ENCODE results near the gene TLE1. TPM values are rescaled to one million over a fixed set of nuclear protein-coding genes. Genes with fewer than 3 reads are reported as not detected.

TLE1 gene
- total RNA-seq, 4 donors from 2014 or later: 51.5 to 77.3 (median 62.2) TPM

DNA sequence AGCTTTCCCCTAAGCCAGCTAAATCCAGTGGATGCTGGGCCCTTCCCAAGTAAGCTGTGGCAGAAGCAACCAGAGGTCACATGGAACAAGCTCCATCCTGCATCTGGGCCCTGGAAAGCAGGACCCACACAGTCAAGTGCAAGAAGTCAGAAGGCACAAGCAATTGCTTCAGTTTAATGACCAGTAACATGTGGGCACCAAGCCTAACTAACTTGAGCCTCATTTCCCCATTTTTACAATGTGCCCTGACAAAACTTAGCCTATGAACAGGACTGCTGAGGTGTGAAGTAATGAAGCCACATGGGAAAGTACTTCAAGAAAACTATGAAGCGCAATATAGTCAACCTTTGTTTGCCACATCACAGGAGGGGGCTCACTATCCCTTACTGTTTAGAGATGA, 90.5 kb downstream of the TLE1 start:
- no peaks in the 10 kb centered on the region for H3K27me3 ChIP-seq
- TF ChIP-seq EP300 (IDR thresholded peaks at IDR 0.05; ENCODE audit: low read depth): no peak
- no peak for TF ChIP-seq POLR2AphosphoS5 (IDR thresholded peaks at IDR 0.05)
- TF ChIP-seq, protein P1, sequence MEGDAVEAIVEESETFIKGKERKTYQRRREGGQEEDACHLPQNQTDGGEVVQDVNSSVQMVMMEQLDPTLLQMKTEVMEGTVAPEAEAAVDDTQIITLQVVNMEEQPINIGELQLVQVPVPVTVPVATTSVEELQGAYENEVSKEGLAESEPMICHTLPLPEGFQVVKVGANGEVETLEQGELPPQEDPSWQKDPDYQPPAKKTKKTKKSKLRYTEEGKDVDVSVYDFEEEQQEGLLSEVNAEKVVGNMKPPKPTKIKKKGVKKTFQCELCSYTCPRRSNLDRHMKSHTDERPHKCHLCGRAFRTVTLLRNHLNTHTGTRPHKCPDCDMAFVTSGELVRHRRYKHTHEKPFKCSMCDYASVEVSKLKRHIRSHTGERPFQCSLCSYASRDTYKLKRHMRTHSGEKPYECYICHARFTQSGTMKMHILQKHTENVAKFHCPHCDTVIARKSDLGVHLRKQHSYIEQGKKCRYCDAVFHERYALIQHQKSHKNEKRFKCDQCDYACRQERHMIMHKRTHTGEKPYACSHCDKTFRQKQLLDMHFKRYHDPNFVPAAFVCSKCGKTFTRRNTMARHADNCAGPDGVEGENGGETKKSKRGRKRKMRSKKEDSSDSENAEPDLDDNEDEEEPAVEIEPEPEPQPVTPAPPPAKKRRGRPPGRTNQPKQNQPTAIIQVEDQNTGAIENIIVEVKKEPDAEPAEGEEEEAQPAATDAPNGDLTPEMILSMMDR (IDR thresholded peaks at IDR 0.05): no peak
- TF ChIP-seq POLR2A (IDR thresholded peaks at IDR 0.05): no peak
- 100% methylated on average over 1 of the region's 1 CpG for WGBS, 2 donors (ENCODE audit: low coverage in 1 of 2)
- in situ Hi-C loops (cut with MboI; ENCODE audit: low pct_ligation_motif_present in 1 of 4, low pct_unique_long_range_greater_than_20kb in 1 of 4, low sequenced_read_pairs in 3 of 4) (no loop called here), intact Hi-C loops (cut with DNase I; ENCODE audit: low total_unique reads) (no loop called here)
- H3K27ac ChIP-seq: no peak overlapping the region
- no peak overlapping the region for H3K4me3 ChIP-seq
- DNase-seq: no peak
- H3K9me3 ChIP-seq: no peaks in the 10 kb centered on the region
- peaks cover 0 to 17% (median 0%) of the 10 kb centered on the region in 4 donors for H3K36me3 ChIP-seq
- peaks cover 0 to 31% (median 9%) of the 10 kb centered on the region in 4 donors for H3K4me1 ChIP-seq

DNA sequence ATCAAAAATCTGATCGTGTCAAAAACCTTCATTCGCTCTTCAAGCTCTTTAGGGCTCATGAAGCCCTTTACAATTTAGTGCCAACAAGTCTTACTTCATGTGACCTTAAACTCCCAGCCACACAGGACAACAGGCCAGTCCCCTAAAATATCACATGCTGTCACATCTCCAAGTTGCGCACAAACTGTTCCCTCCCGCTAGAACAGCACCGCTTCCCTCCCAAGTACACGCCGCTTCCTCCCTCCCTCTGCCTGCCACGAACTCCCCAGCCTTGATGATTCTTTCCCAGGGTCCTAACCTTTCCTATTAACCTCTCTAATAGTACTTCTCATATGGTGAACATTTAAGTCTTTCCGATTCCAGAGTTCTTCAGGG, 91.2 kb downstream of the TLE1 start:
- Histone ChIP-seq H3K4me1 (peaks cover 0 to 38% (median 13%) of the 10 kb centered on the region in 4 donors), H3K9me3 (no peaks in the 10 kb centered on the region), H3K27ac (no peak overlapping the region), H3K27me3 (no peaks in the 10 kb centered on the region), H3K36me3 (peaks cover 0 to 17% (median 0%) of the 10 kb centered on the region in 4 donors), H3K4me3 (no peak overlapping the region)
- intact Hi-C loops (cut with DNase I; ENCODE audit: low total_unique reads): no loop called here
- in situ Hi-C loops (cut with MboI; ENCODE audit: low pct_ligation_motif_present in 1 of 4, low pct_unique_long_range_greater_than_20kb in 1 of 4, low sequenced_read_pairs in 3 of 4): no loop called here
- no peak for TF ChIP-seq POLR2A (IDR thresholded peaks at IDR 0.05)
- no peak for TF ChIP-seq EP300 (IDR thresholded peaks at IDR 0.05; ENCODE audit: low read depth)
- no peak for TF ChIP-seq POLR2AphosphoS5 (IDR thresholded peaks at IDR 0.05)
- TF ChIP-seq, protein P1 (IDR thresholded peaks at IDR 0.05): no peak
- DNase-seq: no peak
- WGBS, 2 donors (ENCODE audit: low coverage in 1 of 2): 96% methylated on average over 8 to 9 of the region's 9 CpGs

DNA sequence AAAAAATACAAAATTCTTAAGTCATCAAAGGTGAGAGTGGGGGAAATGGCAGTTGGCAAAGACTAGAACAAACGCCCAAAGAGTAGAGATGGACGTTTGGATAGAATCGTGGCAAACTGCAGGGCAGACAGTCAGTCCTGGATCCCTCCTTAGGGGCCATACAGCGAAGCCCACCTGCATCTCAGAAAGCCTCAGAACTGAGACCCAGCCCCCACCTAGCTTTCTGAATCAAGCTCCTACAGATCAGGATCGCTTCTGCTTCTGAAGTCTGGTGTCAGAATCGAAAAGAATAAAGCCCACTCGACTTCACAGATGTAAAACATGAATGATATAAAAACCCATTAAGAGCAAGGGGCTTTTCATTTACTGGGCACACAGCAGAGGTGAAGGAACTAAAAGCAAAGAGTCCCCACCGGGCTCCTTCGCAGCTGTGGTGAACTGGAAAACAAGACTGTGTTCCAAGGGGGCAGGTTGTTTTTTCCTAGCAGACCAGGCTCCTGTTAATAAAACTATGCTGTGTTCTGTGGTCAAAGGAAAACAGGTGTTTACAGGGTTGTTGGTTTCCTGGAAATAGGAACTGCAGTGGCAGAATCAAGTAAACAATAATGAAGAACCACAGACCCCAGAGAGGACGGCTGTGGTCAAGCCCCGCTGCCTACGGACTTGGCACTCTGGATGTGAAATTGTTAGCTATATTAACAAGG, 91.8 kb downstream of the TLE1 start:
- intact Hi-C loops (cut with DNase I; ENCODE audit: low total_unique reads) (no loop called here), in situ Hi-C loops (cut with MboI; ENCODE audit: low pct_ligation_motif_present in 1 of 4, low pct_unique_long_range_greater_than_20kb in 1 of 4, low sequenced_read_pairs in 3 of 4) (no loop called here)
- no peaks in the 10 kb centered on the region for H3K9me3 ChIP-seq
- WGBS, 2 donors (ENCODE audit: low coverage in 1 of 2): 84% methylated on average over 11 to 12 of the region's 12 CpGs
- no peak overlapping the region for H3K27ac ChIP-seq
- peaks cover 0 to 17% (median 0%) of the 10 kb centered on the region in 4 donors for H3K36me3 ChIP-seq
- H3K27me3 ChIP-seq: no peaks in the 10 kb centered on the region
- H3K4me3 ChIP-seq: no peak overlapping the region
- TF ChIP-seq, protein P1 (IDR thresholded peaks at IDR 0.05): no peak
- TF ChIP-seq EP300 (IDR thresholded peaks at IDR 0.05; ENCODE audit: low read depth) (no peak), POLR2AphosphoS5 (IDR thresholded peaks at IDR 0.05) (no peak), POLR2A (IDR thresholded peaks at IDR 0.05) (no peak)
- DNase-seq: no peak
- H3K4me1 ChIP-seq: peaks cover 0 to 44% (median 18%) of the 10 kb centered on the region in 4 donors

DNA sequence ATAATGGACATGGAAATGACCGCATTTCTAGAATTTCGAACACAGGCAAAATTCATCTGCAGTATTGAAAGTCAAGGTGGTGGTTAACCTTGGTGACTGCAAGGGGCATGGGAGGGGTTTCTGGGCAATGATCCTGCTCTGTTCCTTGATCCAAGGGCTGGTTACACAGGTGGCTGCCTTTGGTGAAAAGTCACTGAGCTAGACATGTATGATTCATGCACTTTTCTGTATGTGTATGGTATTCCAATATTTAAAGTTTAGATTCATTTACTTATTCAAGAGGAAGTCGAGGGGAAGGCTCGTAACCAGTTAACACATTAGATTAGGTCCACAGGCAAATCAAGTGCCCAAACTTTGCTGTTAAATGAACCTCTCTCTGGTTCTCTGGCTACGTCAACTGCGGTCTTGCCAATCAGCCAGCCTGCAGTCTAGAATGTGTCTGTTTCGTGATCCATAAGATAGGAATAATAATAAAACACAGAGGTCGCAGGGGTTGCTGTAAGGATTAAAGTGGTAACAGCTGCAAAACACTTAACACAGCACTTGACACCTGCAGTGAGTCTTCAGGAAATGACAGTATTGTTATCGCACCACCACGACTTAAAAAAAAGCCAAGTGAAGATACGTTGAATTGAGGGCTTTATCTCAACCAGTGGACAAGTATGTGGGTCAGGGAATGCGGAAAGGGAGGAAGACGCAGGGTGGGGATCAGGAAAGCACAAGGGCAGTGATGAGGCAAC, 92.5 kb downstream of the TLE1 start:
- TF ChIP-seq, protein P1 (IDR thresholded peaks at IDR 0.05): no peak
- TF ChIP-seq POLR2AphosphoS5 (IDR thresholded peaks at IDR 0.05) (no peak), EP300 (IDR thresholded peaks at IDR 0.05; ENCODE audit: low read depth) (no peak), POLR2A (IDR thresholded peaks at IDR 0.05) (no peak)
- Histone ChIP-seq H3K36me3 (peaks cover 0 to 13% (median 0%) of the 10 kb centered on the region in 4 donors), H3K4me1 (peaks cover 0 to 48% (median 22%) of the 10 kb centered on the region in 4 donors), H3K9me3 (no peaks in the 10 kb centered on the region), H3K27me3 (no peaks in the 10 kb centered on the region), H3K4me3 (no peak overlapping the region), H3K27ac (no peak overlapping the region)
- intact Hi-C loops (cut with DNase I; ENCODE audit: low total_unique reads) (no loop called here), in situ Hi-C loops (cut with MboI; ENCODE audit: low pct_ligation_motif_present in 1 of 4, low pct_unique_long_range_greater_than_20kb in 1 of 4, low sequenced_read_pairs in 3 of 4) (no loop called here)
- 82 to 83% methylated on average over 11 to 13 of the region's 13 CpGs for WGBS, 2 donors (ENCODE audit: low coverage in 1 of 2)
- no peak for DNase-seq

Data from transverse colon (tissue), 4 donors.